B cell (primary cell): ENCODE measurements around the gene ZNF425. TPM values are rescaled to one million over a fixed set of nuclear protein-coding genes. Genes with fewer than 3 reads are reported as not detected.

Experiments
- ATAC-seq: fragments of 200-7000 bp; cut with Tn5 transposase; one replicate; pipeline ENCODE4 v1.10.0; 2021; ENCODE audit warnings: low read depth, mild to moderate bottlenecking, moderate number of reproducible peaks, moderate library complexity
- CTCF ChIA-PET: fragments of 350-600 bp; sonication (Branson Sonifier 250); formaldehyde crosslinking; loops from one replicate; lab custom pipeline; 2021; ENCODE audit warnings: antibody characterized with exemption, inconsistent platforms; lab: Charles Lee
- POLR2A ChIA-PET: fragments of 350-600 bp; sonication (Branson Sonifier 250); formaldehyde crosslinking; loops from one replicate; lab custom pipeline; 2021; ENCODE audit warnings: antibody characterized with exemption; lab: Charles Lee
- DNase-seq: peaks from one replicate; pipeline ENCODE4 v3.0.0; 2013
- H2AFZ ChIP-seq: 2 replicates; pipeline ENCODE4 v1.6.1; 2012; ENCODE audit warnings: mild to moderate bottlenecking, low read depth, low read length; ENCODE audit not compliant: insufficient read depth, poor library complexity, severe bottlenecking
- H3K27ac ChIP-seq, 2 donors: 1 replicate in 1 of 2; 2 replicates in 1 of 2; pipeline ENCODE4 v1.5.1; 2012 to 2013; ENCODE audit warnings: low read length in 2 of 2, mild to moderate bottlenecking in 2 of 2, moderate library complexity in 1 of 2
- H3K27me3 ChIP-seq, 4 experiments: fragments of 200-600 bp in 1 of 4; sonication (generic) in 1 of 4; replicated peaks in 1 of 4; 1 replicate in 2 of 4; 2 replicates in 2 of 4; pipeline versions ENCODE4 v1.6.1 to v1.7.0; 2013 to 2016; ENCODE audit warnings: low read length in 3 of 4, mild to moderate bottlenecking in 2 of 4, mixed read lengths in 1 of 4, moderate library complexity in 1 of 4; ENCODE audit not compliant: insufficient read depth in 4 of 4, control insufficient read depth in 3 of 4; ENCODE audit errors: control extremely low read depth in 1 of 4
- H3K36me3 ChIP-seq, 2 experiments: replicated peaks in 1 of 2; 1 replicate in 1 of 2; 2 replicates in 1 of 2; pipeline versions ENCODE4 v1.6.1 to v1.7.1; 2013; ENCODE audit warnings: low read length in 1 of 2; ENCODE audit not compliant: insufficient read depth in 2 of 2, control insufficient read depth in 1 of 2; ENCODE audit errors: control extremely low read depth in 1 of 2, extremely low read depth in 1 of 2
- H3K4me1 ChIP-seq, 2 donors: fragments of 200-600 bp in 1 of 2; sonication (generic) in 1 of 2; 1 replicate in 1 of 2; 2 replicates in 1 of 2; pipeline versions ENCODE4 v1.5.1 to v1.6.1; 2013 to 2017; ENCODE audit warnings: low read length in 2 of 2; ENCODE audit not compliant: control insufficient read depth in 2 of 2, insufficient read depth in 2 of 2
- H3K4me2 ChIP-seq: replicated peaks from 2 replicates; pipeline ENCODE3; 2012; ENCODE audit warnings: mild to moderate bottlenecking, low read depth, low read length; ENCODE audit not compliant: poor library complexity, severe bottlenecking
- H3K4me3 ChIP-seq, 5 experiments: fragments of 200-600 bp in 1 of 5; sonication (generic) in 1 of 5; 1 replicate in 3 of 5; 2 replicates in 2 of 5; pipeline versions ENCODE4 v1.5.1 to v1.7.0; 2011 to 2016; ENCODE audit warnings: low read length in 4 of 5, mild to moderate bottlenecking in 4 of 5, low read depth in 2 of 5, control low read depth in 1 of 5, moderate library complexity in 1 of 5; ENCODE audit not compliant: insufficient read depth in 1 of 5; ENCODE audit errors: control extremely low read depth in 1 of 5, extremely low read depth in 1 of 5
- H3K79me2 ChIP-seq: fragments of 200-600 bp; sonication (generic); one replicate; pipeline ENCODE4 v1.6.0; 2016; ENCODE audit warnings: low read length; ENCODE audit not compliant: control insufficient read depth, insufficient read depth
- H3K9ac ChIP-seq: fragments of 200-600 bp; sonication (generic); 2 replicates; pipeline ENCODE4 v1.6.1; 2017; ENCODE audit warnings: mild to moderate bottlenecking, low read length, moderate library complexity
- H3K9me3 ChIP-seq, 3 donors: one replicate each; pipeline versions ENCODE4 v1.6.1 to v1.7.1; 2013; ENCODE audit warnings: low read length in 2 of 3; ENCODE audit not compliant: control insufficient read depth in 2 of 3, insufficient read depth in 1 of 3; ENCODE audit errors: control extremely low read depth in 1 of 3
- H4K20me1 ChIP-seq: 2 replicates; pipeline ENCODE4 v1.6.0; 2012; ENCODE audit warnings: mild to moderate bottlenecking, low read length; ENCODE audit not compliant: insufficient read depth, control insufficient read depth, poor library complexity, severe bottlenecking
- H3K27ac Mint-ChIP-seq: one replicate; pipeline ENCODE4 v1.8.0; 2021; ENCODE audit warnings: mixed read lengths
- H3K27me3 Mint-ChIP-seq: one replicate; pipeline ENCODE4 v1.8.0; 2021; ENCODE audit warnings: mixed read lengths
- H3K4me1 Mint-ChIP-seq: one replicate; pipeline ENCODE4 v1.8.0; 2021; ENCODE audit warnings: mixed read lengths
- H3K4me3 Mint-ChIP-seq: one replicate; pipeline ENCODE4 v1.8.0; 2021; ENCODE audit warnings: mixed read lengths
- H3K9me3 Mint-ChIP-seq: one replicate; pipeline ENCODE4 v1.8.0; 2022; ENCODE audit warnings: mixed read lengths; ENCODE audit not compliant: insufficient read depth
- CTCF ChIP-seq: fragments of 200-600 bp; IDR thresholded peaks from one replicate; pipeline ENCODE4 v1.8.0; 2022; ENCODE audit warnings: antibody characterized with exemption, mild to moderate bottlenecking
- EZH2 ChIP-seq: IDR thresholded peaks from 2 replicates; pipeline ENCODE4 v1.6.1; 2012; ENCODE audit warnings: borderline replicate concordance, low read depth, mild to moderate bottlenecking, moderate library complexity, low read length; ENCODE audit not compliant: insufficient read depth, poor library complexity, severe bottlenecking
- WGBS: methylation state at CpG from one replicate; pipeline ENCODE4 v1.1.5; 2013; ENCODE audit warnings: missing lambda C conversion rate; ENCODE audit not compliant: insufficient coverage; 5-methylcytosine and 5-hydroxymethylcytosine counted together
- intact Hi-C: fragments of 100-400 bp; cut with micrococcal nuclease; formaldehyde crosslinking; loops from one replicate; pipeline ENCODE4 v1.10.0; 2022
- polyA plus RNA-seq: library from polyadenylated mRNA; depleted of rRNA; stranded (reverse); fragments of >200 nt; gene quantifications from 2 replicates; pipeline ENCODE4 v1.2.3, GENCODE V29; 2012
- total RNA-seq, 2 donors: library from RNA; stranded (reverse); fragments of 120-200 nt in 1 of 2; gene quantifications; 1 replicate in 1 of 2; 2 replicates in 1 of 2; pipeline versions ENCODE4 v1.2.3 to v1.2.4, GENCODE V29; 2013 to 2022

The ZNF425 gene
- total and polyA plus RNA-seq, 2 donors (not counting 1 experiment from before 2014, with no cell fraction given), result 0.48 to 3.3 TPM

GRCh38 chr7:149100821-149101220 lies 25.3 kb downstream of the ZNF425 start:
- Histone ChIP-seq H3K4me2 (no peak overlapping the region), H3K9me3 (no peaks in the 10 kb centered on the region), H3K36me3 (no peaks in the 10 kb centered on the region), H4K20me1 (no peaks in the 10 kb centered on the region), H2AFZ (no peak overlapping the region), H3K79me2 (no peaks in the 10 kb centered on the region), H3K27ac (no peak overlapping the region), H3K4me3 (no peak overlapping the region), H3K4me1 (no peaks in the 10 kb centered on the region), H3K9ac (no peak overlapping the region), H3K27me3 (no peaks in the 10 kb centered on the region)
- no peaks in the 10 kb centered on the region for H3K27me3 Mint-ChIP-seq
- CTCF ChIA-PET, result interaction anchor here (0.7 kb wide), 1 partner anchor 35 kb away, joined by 3 read pairs; no protein-coding TSS in a partner anchor
- intact Hi-C loops, result no loop called here
- POLR2A ChIA-PET, result no interaction called here
- TF ChIP-seq EZH2 (no peak), CTCF (no peak)
- DNase-seq (no peak), ATAC-seq (no peak)
- WGBS, result 86% methylated on average over 1 of the region's 2 CpGs
- no peaks in the 10 kb centered on the region for H3K4me1 Mint-ChIP-seq
- H3K4me3 Mint-ChIP-seq, result no peak overlapping the region
- no peaks in the 10 kb centered on the region for H3K9me3 Mint-ChIP-seq
- no peak overlapping the region for H3K27ac Mint-ChIP-seq

- no peak overlapping the region for H3K9ac ChIP-seq
- no peaks in the 10 kb centered on the region for H3K9me3 Mint-ChIP-seq
- POLR2A ChIA-PET, result no interaction called here
- 97% methylated on average over 5 of the region's 6 CpGs for WGBS
- no peaks in the 10 kb centered on the region for H4K20me1 ChIP-seq
- ATAC-seq (no peak), DNase-seq (no peak)
- no peak overlapping the region for H3K4me3 Mint-ChIP-seq
- no peak for TF ChIP-seq EZH2
- no peaks in the 10 kb centered on the region for H3K79me2 ChIP-seq
- H2AFZ ChIP-seq, result no peak overlapping the region
- H3K27me3 Mint-ChIP-seq, result no peaks in the 10 kb centered on the region
- H3K4me2 ChIP-seq, result no peak overlapping the region
- H3K9me3 ChIP-seq, result no peaks in the 10 kb centered on the region
- no peaks in the 10 kb centered on the region for H3K27me3 ChIP-seq
- H3K4me1 ChIP-seq, result no peaks in the 10 kb centered on the region
- intact Hi-C loops, result loop anchor here (10.0 kb wide), 1 partner anchor 594 kb away; no protein-coding TSS in a partner anchor
- no peaks in the 10 kb centered on the region for H3K4me1 Mint-ChIP-seq
- no peak overlapping the region for H3K4me3 ChIP-seq
- CTCF ChIA-PET, result no interaction called here
- H3K27ac ChIP-seq, result no peak overlapping the region
- no peak overlapping the region for H3K27ac Mint-ChIP-seq
- H3K36me3 ChIP-seq, result no peaks in the 10 kb centered on the region
These were observed 27.1 kb downstream of the ZNF425 start for GRCh38 chr7:149099058-149099457.
